GM10847 (cell line): ENCODE results near the gene PLEKHG1.

ENCODE experiments used
- POLR2A ChIP-seq: IDR thresholded peaks from 2 replicates; pipeline ENCODE4 v1.6.1; 2011; ENCODE audit not compliant: insufficient read length; ENCODE audit errors: extremely low read depth

PLEKHG1 gene

GRCh38 chr6:150637266-150637665 is 37.6 kb downstream of the PLEKHG1 start:
- TF ChIP-seq POLR2A = no peak

GRCh38 chr6:150638267-150638666 is 38.6 kb downstream of the PLEKHG1 start:
- no peak for TF ChIP-seq POLR2A

- TF ChIP-seq POLR2A = no peak
Measured at GRCh38 chr6:150638765-150639164, 39.1 kb downstream of the PLEKHG1 start.

- TF ChIP-seq POLR2A = no peak
Measured at GRCh38 chr6:150639823-150640331, 40.2 kb downstream of the PLEKHG1 start.

- no peak for TF ChIP-seq POLR2A
Measured at GRCh38 chr6:150640556-150641209, 41.0 kb downstream of the PLEKHG1 start.

- TF ChIP-seq POLR2A = no peak
Measured at GRCh38 chr6:150641398-150642139, 41.9 kb downstream of the PLEKHG1 start.

- no peak for TF ChIP-seq POLR2A
Measured at GRCh38 chr6:150646228-150646627, 46.5 kb downstream of the PLEKHG1 start.

- no peak for TF ChIP-seq POLR2A
Measured at GRCh38 chr6:150647051-150647450, 47.4 kb downstream of the PLEKHG1 start.
